Esophagus squamous epithelium (tissue), 4 donors: ENCODE data around the gene SERPINA6.

ENCODE experiments used
- POLR2A ChIP-seq, 4 donors: fragments of 450-650 bp; IDR thresholded peaks; one replicate each; pipeline ENCODE4 v1.6.1; 2017; ENCODE audit warnings: antibody characterized with exemption in 4 of 4, mild to moderate bottlenecking in 4 of 4, moderate library complexity in 3 of 4
- TF ChIP-seq, protein P1 (sequence below), 6 experiments: fragments of 450-650 bp in 4 of 6; fragments of 200-600 bp in 2 of 6; sonication (generic) in 2 of 6; IDR thresholded peaks; one replicate each; pipeline ENCODE4 v1.5.1; 2016 to 2019; ENCODE audit warnings: antibody characterized with exemption in 6 of 6, mild to moderate bottlenecking in 4 of 6, moderate library complexity in 4 of 6

DNA sequence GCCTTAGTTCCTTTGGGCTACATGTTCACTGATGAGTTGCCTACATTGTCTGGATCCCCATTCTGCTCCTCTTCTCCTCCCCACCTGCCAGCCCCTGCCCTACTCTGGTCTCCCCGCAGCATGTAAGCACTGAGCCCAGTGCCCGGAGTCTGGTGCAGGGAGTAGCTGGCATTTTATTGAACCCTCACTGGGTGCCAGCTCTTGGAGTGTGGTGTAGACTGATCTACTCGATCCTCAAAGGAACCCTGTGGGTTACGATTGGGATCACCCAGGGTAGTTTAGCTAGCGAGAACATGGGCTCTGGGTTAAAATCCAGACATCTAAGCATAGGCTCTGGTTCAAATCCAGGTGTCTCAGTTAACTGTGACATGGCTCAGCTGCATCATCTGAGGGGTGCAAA lies 8.3 kb upstream of the SERPINA6 start:
- TF ChIP-seq, protein P1, sequence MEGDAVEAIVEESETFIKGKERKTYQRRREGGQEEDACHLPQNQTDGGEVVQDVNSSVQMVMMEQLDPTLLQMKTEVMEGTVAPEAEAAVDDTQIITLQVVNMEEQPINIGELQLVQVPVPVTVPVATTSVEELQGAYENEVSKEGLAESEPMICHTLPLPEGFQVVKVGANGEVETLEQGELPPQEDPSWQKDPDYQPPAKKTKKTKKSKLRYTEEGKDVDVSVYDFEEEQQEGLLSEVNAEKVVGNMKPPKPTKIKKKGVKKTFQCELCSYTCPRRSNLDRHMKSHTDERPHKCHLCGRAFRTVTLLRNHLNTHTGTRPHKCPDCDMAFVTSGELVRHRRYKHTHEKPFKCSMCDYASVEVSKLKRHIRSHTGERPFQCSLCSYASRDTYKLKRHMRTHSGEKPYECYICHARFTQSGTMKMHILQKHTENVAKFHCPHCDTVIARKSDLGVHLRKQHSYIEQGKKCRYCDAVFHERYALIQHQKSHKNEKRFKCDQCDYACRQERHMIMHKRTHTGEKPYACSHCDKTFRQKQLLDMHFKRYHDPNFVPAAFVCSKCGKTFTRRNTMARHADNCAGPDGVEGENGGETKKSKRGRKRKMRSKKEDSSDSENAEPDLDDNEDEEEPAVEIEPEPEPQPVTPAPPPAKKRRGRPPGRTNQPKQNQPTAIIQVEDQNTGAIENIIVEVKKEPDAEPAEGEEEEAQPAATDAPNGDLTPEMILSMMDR (IDR thresholded peaks at IDR 0.05), result no peak
- no peak for TF ChIP-seq POLR2A (IDR thresholded peaks at IDR 0.05)
